Colonic mucosa (tissue), 4 donors: Measurements from ENCODE around the gene SIM2. TPM values are rescaled to one million over a fixed set of nuclear protein-coding genes. Genes with fewer than 3 reads are reported as not detected.

Experiments
- DNase-seq: peaks from one replicate; pipeline ENCODE4 v3.0.0-alpha.2; 2020
- H3K27ac ChIP-seq: fragments of 200-600 bp; one replicate; pipeline ENCODE4 v1.8.0; 2021
- H3K27me3 ChIP-seq: fragments of 200-600 bp; one replicate; pipeline ENCODE4 v1.8.0; 2021
- H3K36me3 ChIP-seq: fragments of 200-600 bp; one replicate; pipeline ENCODE4 v1.8.0; 2021
- H3K4me1 ChIP-seq: fragments of 200-600 bp; one replicate; pipeline ENCODE4 v1.8.0; 2021; ENCODE audit warnings: mild to moderate bottlenecking
- H3K4me3 ChIP-seq: fragments of 200-600 bp; one replicate; pipeline ENCODE4 v1.8.0; 2021
- H3K9ac ChIP-seq, 2 donors: one replicate each; pipeline ENCODE4 v1.7.0; 2013; ENCODE audit warnings: control low read depth in 2 of 2, low read depth in 2 of 2, low read length in 2 of 2
- H3K9me3 ChIP-seq: fragments of 200-600 bp; one replicate; pipeline ENCODE4 v1.8.0; 2021
- intact Hi-C: fragments of 100-400 bp; cut with DNase I; formaldehyde crosslinking; loops from one replicate; pipeline ENCODE4 v1.14.1; 2022
- total RNA-seq, 2 donors: library from RNA; stranded (reverse); fragmentation: NEBNext Ultra II Directional in 1 of 2; extraction: Animal tissue kit (Norgen Biotek cat#: 25700) in 1 of 2; gene quantifications; one replicate each; pipeline ENCODE4 v1.2.1, GENCODE V29; 2021
- TF ChIP-seq, protein P1 (sequence below): fragments of 200-600 bp; IDR thresholded peaks from one replicate; pipeline ENCODE4 v1.8.0; 2022; ENCODE audit warnings: antibody characterized with exemption, mild to moderate bottlenecking
- donor health status: healthy.
- donor health status: DM: no; HTN: no; CAD: no.
- donor health status: DM: no; HTN: no; CAD: no.

The SIM2 gene
- total RNA-seq, 2 donors from 2014 or later: 0.07 to 0.08 TPM

DNA sequence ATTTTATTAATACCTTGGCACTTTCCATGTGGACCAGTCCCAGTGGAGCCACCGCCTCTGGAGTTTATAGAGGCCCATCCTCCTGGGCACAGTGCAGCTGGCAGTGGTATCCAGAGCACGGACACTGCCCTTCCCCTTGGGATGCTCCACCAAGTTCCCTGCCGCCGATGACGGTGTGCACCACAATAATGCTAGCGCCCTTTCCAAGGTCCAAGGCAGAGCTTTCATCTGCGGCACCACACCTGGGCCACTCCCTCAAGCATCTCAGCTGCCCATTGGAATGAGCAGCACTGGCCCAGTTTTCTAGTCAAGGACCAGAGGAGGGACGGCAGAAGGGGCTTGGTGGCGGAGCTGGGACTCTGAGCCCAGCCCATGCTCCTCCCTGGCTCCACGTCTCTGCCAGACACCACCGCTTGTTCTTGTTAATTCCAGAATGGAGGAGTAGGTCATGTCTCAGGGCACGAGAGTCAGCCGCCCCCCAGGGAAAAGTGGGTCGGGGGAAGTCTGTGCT, 24.5 kb downstream of the SIM2 start:
- TF ChIP-seq, protein P1, sequence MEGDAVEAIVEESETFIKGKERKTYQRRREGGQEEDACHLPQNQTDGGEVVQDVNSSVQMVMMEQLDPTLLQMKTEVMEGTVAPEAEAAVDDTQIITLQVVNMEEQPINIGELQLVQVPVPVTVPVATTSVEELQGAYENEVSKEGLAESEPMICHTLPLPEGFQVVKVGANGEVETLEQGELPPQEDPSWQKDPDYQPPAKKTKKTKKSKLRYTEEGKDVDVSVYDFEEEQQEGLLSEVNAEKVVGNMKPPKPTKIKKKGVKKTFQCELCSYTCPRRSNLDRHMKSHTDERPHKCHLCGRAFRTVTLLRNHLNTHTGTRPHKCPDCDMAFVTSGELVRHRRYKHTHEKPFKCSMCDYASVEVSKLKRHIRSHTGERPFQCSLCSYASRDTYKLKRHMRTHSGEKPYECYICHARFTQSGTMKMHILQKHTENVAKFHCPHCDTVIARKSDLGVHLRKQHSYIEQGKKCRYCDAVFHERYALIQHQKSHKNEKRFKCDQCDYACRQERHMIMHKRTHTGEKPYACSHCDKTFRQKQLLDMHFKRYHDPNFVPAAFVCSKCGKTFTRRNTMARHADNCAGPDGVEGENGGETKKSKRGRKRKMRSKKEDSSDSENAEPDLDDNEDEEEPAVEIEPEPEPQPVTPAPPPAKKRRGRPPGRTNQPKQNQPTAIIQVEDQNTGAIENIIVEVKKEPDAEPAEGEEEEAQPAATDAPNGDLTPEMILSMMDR: no peak
- H3K4me1 ChIP-seq: no peaks in the 10 kb centered on the region
- H3K36me3 ChIP-seq: no peaks in the 10 kb centered on the region
- no peak overlapping the region for H3K9ac ChIP-seq
- H3K4me3 ChIP-seq: no peak overlapping the region
- H3K27me3 ChIP-seq: no peaks in the 10 kb centered on the region
- no peak overlapping the region for H3K27ac ChIP-seq
- intact Hi-C loops: no loop called here
- no peaks in the 10 kb centered on the region for H3K9me3 ChIP-seq
- DNase-seq: no peak

DNA sequence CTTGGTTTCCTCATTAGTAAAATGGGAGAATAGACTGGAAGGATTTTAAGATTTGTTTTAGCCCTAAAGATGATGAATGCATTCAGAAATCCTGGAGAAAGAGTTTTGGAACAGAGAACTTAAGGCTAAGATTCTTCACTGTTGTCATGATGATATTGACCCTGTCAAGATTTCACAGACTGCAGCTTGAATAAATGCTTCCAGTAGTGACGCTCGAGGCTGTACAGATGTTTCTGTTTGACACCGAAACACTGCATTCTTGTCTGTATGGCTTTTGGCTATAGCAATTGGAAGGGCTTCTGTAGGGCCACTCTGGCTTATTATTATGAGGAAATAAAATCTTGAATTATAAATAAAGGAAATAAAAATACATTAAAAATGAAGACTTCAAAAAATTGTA, 25.7 kb downstream of the SIM2 start:
- TF ChIP-seq, protein P1: no peak
- DNase-seq: no peak
- Histone ChIP-seq H3K9me3 (no peaks in the 10 kb centered on the region), H3K36me3 (no peaks in the 10 kb centered on the region), H3K4me3 (no peak overlapping the region), H3K9ac (no peak overlapping the region), H3K27ac (no peak overlapping the region), H3K27me3 (no peaks in the 10 kb centered on the region), H3K4me1 (no peaks in the 10 kb centered on the region)
- intact Hi-C loops: no loop called here

DNA sequence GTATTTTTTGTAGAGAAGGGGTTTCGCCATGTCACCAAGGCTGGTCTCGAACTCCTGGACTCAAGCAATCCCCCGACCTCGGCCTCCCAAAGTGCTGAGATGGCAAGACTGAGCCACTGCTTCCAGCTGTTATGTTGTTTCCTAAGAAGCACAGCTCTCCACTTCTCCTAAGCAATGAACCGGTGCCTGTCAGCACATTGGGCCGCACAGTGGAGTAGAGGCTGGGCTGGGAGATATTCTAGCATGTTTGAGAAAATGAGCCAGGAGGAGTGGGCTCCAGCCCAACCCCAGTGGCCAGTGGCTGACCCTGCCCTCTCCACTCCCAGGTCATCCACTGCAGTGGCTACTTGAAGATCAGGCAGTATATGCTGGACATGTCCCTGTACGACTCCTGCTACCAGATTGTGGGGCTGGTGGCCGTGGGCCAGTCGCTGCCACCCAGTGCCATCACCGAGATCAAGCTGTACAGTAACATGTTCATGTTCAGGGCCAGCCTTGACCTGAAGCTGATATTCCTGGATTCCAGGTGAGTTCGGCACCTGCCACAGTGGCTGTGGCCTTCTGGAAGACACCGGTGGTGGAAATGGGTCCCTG, 27.0 kb downstream of the SIM2 start:
- Histone ChIP-seq H3K36me3 (no peaks in the 10 kb centered on the region), H3K4me1 (no peaks in the 10 kb centered on the region), H3K9ac (no peak overlapping the region), H3K27me3 (no peaks in the 10 kb centered on the region), H3K27ac (no peak overlapping the region), H3K4me3 (no peak overlapping the region), H3K9me3 (no peaks in the 10 kb centered on the region)
- TF ChIP-seq, protein P1: no peak
- DNase-seq: no peak
- intact Hi-C loops: no loop called here

DNA sequence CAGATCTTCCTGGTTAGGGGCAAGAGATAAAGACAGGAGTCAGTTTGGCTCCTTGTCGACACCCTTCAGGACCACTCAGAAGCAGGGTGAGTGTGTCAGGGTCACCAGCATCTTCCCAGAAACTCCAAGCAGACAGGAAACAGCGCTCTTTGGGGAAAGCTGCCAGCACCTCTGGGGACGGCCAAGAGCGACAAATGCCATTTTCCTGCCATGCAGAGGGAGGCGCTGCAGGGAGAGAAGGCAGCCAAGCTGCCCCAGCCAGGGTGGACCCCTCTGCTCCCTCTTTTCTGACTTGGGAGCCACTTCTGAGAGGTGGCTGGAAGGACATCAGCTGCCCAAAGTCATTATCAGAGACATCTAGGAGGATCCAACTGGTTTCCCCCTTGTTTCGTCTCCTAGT, 29.0 kb downstream of the SIM2 start:
- intact Hi-C loops: no loop called here
- DNase-seq: no peak

DNA sequence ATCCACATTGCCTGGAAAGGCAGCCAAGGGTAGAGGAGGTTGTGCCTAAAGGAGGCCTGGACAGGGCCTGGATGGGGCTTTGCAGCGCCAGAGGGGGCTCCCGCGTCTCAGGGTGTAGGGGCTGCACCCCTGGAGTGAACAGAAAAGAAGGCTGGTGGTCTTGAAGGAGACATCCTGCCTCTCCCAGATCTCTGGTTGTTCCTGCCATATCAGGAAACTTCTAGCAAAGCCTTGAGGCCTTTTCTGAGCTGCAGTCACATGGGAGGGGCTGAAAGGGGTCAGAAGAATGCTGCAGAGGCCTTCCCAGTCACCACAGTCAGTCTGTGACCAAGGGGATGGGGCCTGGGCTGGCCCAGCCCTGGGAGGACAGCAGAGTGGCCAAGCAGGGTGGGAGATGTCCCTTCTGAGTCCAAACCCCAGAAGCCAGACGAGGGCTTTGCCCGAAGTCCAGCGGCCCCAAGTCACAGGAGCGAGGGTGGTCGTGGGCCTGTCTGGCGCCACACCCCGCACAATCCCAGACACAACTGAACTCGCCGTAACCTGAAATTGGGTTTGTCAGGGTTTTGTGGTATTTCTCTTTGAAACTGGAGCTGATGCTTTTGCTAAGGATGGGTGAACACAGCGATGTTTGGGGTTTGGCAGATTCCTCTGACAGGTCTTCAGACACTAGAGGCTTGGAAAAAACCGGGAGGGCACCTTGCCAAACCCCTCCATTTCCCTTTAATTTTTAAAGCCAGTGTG, 29.6 kb downstream of the SIM2 start:
- TF ChIP-seq, protein P1: no peak
- no peak overlapping the region for H3K4me3 ChIP-seq
- no peaks in the 10 kb centered on the region for H3K4me1 ChIP-seq
- no peaks in the 10 kb centered on the region for H3K36me3 ChIP-seq
- H3K27ac ChIP-seq: no peak overlapping the region
- H3K9ac ChIP-seq: no peak overlapping the region
- H3K9me3 ChIP-seq: no peaks in the 10 kb centered on the region
- no peaks in the 10 kb centered on the region for H3K27me3 ChIP-seq
- no peak for DNase-seq
- intact Hi-C loops: no loop called here

More for the DNA sequence above, 29.0 kb downstream of the SIM2 start:
- Histone ChIP-seq H3K27ac (no peak overlapping the region), H3K36me3 (no peaks in the 10 kb centered on the region), H3K9me3 (no peaks in the 10 kb centered on the region), H3K27me3 (no peaks in the 10 kb centered on the region), H3K4me3 (no peak overlapping the region), H3K9ac (no peak overlapping the region), H3K4me1 (no peaks in the 10 kb centered on the region)
- TF ChIP-seq, protein P1: no peak
